Activated naive CD8-positive, alpha-beta T cell (primary cell): ENCODE results near the gene CORO1C.

Experiments
- H3K27ac Mint-ChIP-seq: one replicate; pipeline ENCODE4 v1.8.0; 2021; ENCODE audit warnings: mixed read lengths
- H3K27me3 Mint-ChIP-seq: one replicate; pipeline ENCODE4 v1.8.0; 2021; ENCODE audit warnings: mixed read lengths
- H3K36me3 Mint-ChIP-seq: one replicate; pipeline ENCODE4 v1.8.0; 2021; ENCODE audit warnings: mixed read lengths
- H3K4me1 Mint-ChIP-seq: one replicate; pipeline ENCODE4 v1.8.0; 2021; ENCODE audit warnings: low read depth, mixed read lengths
- H3K4me3 Mint-ChIP-seq: one replicate; pipeline ENCODE4 v1.8.0; 2021; ENCODE audit warnings: mild to moderate bottlenecking, mixed read lengths
- H3K9me3 Mint-ChIP-seq: one replicate; pipeline ENCODE4 v1.8.0; 2021; ENCODE audit warnings: low read depth, mixed read lengths

The CORO1C gene

DNA sequence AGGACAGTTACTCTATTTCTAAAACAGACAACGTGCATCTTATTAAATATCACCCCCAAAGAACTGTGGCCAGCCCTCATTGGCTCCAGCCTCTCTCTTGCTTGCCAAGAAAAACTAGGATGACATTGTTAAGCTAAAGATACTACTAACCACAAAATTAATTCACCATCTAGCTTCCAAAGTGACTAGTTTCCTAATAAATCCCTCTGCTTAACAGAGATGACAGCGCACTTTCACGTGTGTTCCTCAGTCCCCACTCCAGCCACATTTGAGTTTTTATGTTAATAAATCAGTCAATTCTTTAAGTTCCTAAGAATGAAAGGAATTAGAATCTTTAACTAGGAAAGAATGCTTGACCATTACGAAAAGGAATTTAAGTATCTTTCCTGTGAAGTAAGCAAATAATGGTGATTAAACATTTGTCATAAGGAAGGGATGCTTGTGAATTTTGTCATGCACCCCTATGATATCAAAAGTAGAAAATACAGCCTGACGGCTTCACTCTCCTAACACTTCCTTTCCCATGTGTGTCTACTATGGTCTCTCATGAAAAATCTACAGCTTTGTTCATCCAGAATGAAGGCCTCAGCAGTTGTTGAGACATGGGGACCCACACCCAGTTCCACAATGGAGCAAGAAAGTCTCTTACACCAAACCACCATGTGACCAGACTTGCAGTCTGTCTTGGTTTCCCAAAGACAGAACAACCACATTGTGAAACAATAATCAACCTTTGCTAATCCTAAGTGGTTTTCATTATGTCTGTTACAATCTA is 8.1 kb downstream of the CORO1C start:
- H3K27me3 Mint-ChIP-seq = no peaks in the 10 kb centered on the region
- no peak overlapping the region for H3K27ac Mint-ChIP-seq
- no peaks in the 10 kb centered on the region for H3K9me3 Mint-ChIP-seq
- no peak overlapping the region for H3K4me3 Mint-ChIP-seq
- H3K36me3 Mint-ChIP-seq = no peaks in the 10 kb centered on the region
- peaks cover 18% of the 10 kb centered on the region for H3K4me1 Mint-ChIP-seq

DNA sequence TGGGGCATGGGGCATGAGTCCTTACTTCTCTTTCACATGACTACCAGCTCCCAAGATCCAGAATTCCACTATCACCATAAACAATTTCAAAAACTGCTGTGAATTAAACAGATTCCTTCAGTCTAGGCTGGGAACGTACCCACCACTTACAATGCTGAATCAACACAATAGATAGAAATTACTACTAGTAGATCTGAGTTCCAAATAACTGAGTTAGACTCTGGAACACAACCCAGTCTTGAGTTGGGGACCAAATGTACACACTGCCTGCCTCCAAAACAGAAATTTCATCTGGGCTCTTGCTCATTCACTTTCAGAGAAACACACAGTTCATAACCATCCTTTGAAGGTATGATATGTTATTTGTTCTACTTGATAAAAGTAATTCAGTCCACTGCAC is 8.9 kb downstream of the CORO1C start:
- H3K9me3 Mint-ChIP-seq = no peaks in the 10 kb centered on the region
- peaks cover 18% of the 10 kb centered on the region for H3K4me1 Mint-ChIP-seq
- no peaks in the 10 kb centered on the region for H3K36me3 Mint-ChIP-seq
- no peaks in the 10 kb centered on the region for H3K27me3 Mint-ChIP-seq
- no peak overlapping the region for H3K27ac Mint-ChIP-seq
- H3K4me3 Mint-ChIP-seq = no peak overlapping the region

DNA sequence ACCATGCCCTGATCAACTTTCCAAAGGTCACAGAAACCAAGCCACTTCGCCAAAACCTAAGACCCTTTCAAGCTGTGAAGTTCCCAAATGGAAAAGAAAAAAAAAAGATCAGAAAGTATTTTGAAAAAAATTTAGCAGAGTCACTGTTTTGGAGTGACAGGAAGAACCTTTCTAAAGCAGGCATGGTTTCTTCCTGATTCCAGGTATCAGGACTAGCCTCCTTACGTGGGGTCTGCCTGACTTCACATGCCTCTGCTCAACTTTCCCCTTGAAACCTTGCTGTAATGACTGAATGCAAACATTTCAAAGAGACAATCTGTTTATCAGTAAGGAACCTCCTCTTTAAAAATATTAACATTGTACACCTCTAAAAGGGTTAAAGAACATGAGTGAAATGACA is 9.5 kb downstream of the CORO1C start:
- Mint-ChIP-seq H3K9me3 (no peaks in the 10 kb centered on the region), H3K27me3 (no peaks in the 10 kb centered on the region), H3K4me3 (no peak overlapping the region), H3K27ac (no peak overlapping the region), H3K4me1 (peaks cover 18% of the 10 kb centered on the region), H3K36me3 (no peaks in the 10 kb centered on the region)

DNA sequence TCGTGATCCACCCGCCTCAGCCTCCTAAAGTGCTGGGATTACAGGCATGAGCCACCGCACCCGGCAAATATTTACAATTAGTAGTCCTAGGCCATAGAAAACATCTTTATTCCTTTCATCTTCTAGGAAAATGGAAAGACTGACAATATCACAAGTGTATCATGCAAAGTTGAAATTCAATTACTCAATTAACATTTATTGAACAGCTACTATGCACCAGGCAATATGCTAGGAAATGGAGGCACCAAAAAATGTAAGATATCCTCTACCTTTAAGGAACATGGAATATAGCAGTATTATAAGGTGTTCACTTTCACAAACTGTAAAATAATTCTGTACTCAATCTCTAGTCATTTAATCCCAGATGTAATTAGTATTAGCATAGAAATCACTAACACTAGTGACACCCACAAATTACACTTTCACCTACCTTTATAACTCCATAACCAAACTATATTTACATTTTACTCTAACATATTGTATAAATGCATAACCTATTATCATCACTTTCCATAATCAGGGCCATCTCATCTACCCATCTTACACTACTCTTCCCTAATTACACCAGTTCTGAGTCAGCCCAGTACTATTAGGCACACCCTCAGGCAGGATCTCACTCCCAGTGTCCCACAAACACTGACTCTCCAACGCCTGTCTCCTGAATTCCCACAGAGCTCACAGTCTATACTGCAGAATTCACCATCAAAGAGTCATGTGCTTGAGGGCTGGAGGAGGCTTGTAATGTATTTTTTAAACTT is 10.4 kb downstream of the CORO1C start:
- Mint-ChIP-seq H3K27me3 (no peaks in the 10 kb centered on the region), H3K36me3 (no peaks in the 10 kb centered on the region), H3K9me3 (no peaks in the 10 kb centered on the region), H3K4me3 (no peak overlapping the region), H3K27ac (no peak overlapping the region), H3K4me1 (peaks cover 18% of the 10 kb centered on the region)

DNA sequence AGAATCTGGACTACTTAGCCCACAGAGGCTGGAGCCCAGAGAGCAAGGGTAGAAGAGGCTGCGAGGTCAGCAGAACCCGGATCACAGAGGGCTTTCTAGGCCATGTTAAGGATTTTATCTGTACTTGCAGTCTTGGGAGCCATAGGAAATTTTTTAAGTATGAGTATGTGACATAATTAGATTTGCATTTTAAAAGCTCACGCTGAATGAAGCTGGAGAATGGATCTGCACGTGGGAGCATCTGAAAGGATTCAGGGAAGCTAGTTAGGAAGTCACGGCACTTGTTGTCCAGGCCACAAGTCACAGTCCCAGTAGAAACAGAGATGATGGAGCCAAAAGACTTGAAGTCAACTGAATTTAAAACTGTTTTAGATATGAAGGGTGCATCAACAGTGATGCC is 14.1 kb downstream of the CORO1C start:
- H3K27me3 Mint-ChIP-seq = no peaks in the 10 kb centered on the region
- no peak overlapping the region for H3K27ac Mint-ChIP-seq
- no peaks in the 10 kb centered on the region for H3K4me1 Mint-ChIP-seq
- no peaks in the 10 kb centered on the region for H3K36me3 Mint-ChIP-seq
- no peaks in the 10 kb centered on the region for H3K9me3 Mint-ChIP-seq
- no peak overlapping the region for H3K4me3 Mint-ChIP-seq

DNA sequence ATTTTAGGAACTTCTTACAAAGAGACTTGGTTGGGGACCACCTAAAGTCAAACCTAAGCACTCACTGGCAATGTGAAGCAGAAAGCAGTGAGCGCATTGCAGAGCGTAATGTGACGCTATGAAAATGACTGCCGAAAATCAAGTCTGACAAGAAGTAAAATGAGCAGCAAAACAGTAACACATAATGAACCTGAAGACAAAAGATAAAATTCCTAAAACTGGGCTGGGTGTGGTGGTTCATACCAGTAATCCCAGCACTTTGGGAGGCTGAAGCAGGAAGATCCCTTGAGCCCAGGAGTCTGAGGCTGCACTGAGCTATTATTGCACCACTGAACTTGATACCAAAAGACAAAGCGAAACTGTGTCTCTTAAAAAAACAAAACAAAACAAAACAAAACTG is 16.5 kb downstream of the CORO1C start:
- Mint-ChIP-seq H3K27me3 (no peaks in the 10 kb centered on the region), H3K4me1 (no peaks in the 10 kb centered on the region), H3K9me3 (no peaks in the 10 kb centered on the region), H3K36me3 (no peaks in the 10 kb centered on the region), H3K27ac (no peak overlapping the region), H3K4me3 (no peak overlapping the region)

DNA sequence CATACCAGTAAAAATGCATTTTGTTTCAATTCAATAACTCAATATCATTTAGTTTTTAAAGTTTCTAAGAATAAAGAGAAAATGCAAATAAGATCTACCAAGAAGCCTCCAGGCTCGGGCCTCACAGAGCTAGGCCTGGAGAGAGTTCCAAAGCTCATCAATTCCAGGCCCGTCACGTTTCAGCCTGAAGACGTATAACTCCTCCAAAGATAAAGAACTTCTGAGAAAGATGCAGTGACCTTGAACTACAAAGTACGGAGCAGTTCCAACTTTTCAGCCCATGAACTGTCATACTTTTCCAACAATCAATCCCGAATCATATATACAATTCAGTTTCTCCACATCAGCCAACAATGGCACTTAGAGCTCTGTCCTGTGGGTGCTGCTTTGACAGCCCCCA is 17.8 kb downstream of the CORO1C start:
- no peaks in the 10 kb centered on the region for H3K27me3 Mint-ChIP-seq
- no peaks in the 10 kb centered on the region for H3K36me3 Mint-ChIP-seq
- no peaks in the 10 kb centered on the region for H3K9me3 Mint-ChIP-seq
- no peak overlapping the region for H3K4me3 Mint-ChIP-seq
- H3K4me1 Mint-ChIP-seq = no peaks in the 10 kb centered on the region
- H3K27ac Mint-ChIP-seq = no peak overlapping the region

DNA sequence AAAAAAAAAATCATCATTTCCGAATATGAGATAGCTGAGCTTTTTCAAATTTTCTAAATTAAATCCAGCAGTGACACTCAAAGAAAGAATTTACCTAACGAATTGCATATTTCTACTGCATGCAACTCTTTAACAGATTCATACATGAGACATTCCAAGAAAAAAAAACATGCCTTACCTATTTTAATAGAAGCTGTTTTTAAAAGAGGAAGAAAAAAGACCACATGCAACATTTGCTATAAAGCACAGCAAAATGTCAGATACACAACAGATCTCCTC is 18.5 kb downstream of the CORO1C start:
- no peaks in the 10 kb centered on the region for H3K4me1 Mint-ChIP-seq
- H3K27me3 Mint-ChIP-seq = no peaks in the 10 kb centered on the region
- no peak overlapping the region for H3K4me3 Mint-ChIP-seq
- no peak overlapping the region for H3K27ac Mint-ChIP-seq
- no peaks in the 10 kb centered on the region for H3K36me3 Mint-ChIP-seq
- H3K9me3 Mint-ChIP-seq = no peaks in the 10 kb centered on the region

DNA sequence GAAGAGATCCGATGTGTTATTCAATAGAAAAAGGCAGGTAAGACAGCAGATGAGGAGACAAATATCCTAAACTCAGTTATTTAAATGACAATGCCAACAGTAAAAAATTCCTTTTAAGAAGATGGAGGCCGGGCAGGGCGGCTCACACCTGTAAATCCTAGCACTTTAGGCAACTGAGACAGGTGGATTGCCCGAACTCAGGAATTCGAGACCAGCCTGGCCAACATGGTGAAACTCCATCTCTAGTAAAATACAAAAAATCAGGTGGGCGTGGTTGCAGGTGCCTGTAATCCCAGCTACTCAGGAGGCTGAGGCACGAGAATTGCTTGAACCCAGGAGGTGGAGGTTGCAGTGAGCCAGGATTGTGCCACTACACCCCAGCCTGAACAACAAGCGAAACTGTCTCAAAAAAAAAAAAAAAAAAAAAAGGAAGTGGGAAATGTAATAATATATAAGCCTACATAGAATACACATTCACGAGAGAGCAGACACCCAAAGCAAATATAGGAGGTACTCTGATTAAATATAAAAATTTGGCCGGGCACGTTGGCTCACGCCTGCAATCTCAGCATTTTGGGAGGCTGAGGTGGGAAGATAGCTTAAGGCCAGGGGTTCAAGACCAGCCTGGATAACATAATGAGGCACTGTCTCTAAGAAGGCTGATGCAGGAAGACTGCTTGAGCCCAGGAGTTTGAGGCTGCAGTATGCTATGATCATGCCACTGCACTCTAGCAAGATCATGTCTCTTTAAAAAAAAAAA is 19.0 kb downstream of the CORO1C start:
- Mint-ChIP-seq H3K36me3 (no peaks in the 10 kb centered on the region), H3K27ac (no peak overlapping the region), H3K9me3 (no peaks in the 10 kb centered on the region), H3K4me3 (no peak overlapping the region), H3K27me3 (no peaks in the 10 kb centered on the region), H3K4me1 (no peaks in the 10 kb centered on the region)

DNA sequence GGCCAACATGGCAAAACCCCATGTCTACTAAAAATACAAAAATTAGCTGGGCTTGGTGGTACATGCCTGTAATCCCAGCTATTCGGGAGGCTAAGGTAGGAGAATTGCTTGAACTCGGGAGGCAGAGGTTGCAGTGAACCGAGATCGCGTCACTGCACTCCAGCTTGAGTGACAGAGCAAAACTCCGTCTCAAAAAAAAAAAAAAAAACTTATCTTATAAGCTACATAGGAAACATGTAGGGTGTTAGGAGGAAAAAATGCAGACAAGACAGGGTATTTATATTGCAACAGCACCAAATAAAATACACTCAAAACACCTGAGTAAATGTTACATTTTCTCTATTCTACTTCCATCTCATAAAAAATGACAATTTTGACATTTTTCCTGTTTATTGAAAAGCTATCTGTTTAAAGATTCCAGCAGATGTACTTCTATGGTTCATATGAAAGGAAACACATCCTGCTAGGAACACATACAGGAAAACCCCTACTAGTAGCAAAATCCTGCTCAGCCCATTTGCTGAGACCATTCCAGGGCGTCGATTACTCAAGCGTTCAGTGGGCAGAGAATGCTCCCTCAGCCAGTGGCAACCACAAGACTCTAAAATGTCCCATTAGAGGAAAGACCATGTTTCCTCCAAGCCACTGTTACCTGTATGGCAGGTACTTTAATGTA is 19.7 kb downstream of the CORO1C start:
- H3K9me3 Mint-ChIP-seq = no peaks in the 10 kb centered on the region
- H3K27me3 Mint-ChIP-seq = no peaks in the 10 kb centered on the region
- no peaks in the 10 kb centered on the region for H3K4me1 Mint-ChIP-seq
- H3K36me3 Mint-ChIP-seq = no peaks in the 10 kb centered on the region
- H3K4me3 Mint-ChIP-seq = no peak overlapping the region
- no peak overlapping the region for H3K27ac Mint-ChIP-seq

DNA sequence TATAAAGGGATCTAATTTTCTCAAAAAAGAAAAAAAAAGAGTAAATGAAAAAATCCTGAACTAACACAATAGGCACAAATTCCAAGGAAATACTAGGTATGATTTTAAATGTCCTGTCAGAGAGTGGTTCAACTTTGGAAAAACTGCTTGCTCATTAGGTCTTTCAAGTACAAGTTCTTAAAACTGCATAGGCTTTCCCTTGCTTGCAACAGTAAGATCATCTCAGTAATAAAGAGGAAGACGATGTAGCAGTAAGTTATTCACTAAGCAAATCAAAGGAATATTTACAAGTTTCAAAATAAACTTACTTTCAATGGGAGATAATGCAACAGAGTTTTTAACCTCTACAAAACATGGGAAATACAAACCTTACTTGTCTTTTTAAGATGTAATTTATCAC is 21.6 kb downstream of the CORO1C start:
- H3K27me3 Mint-ChIP-seq = no peaks in the 10 kb centered on the region
- H3K4me3 Mint-ChIP-seq = no peak overlapping the region
- no peak overlapping the region for H3K27ac Mint-ChIP-seq

DNA sequence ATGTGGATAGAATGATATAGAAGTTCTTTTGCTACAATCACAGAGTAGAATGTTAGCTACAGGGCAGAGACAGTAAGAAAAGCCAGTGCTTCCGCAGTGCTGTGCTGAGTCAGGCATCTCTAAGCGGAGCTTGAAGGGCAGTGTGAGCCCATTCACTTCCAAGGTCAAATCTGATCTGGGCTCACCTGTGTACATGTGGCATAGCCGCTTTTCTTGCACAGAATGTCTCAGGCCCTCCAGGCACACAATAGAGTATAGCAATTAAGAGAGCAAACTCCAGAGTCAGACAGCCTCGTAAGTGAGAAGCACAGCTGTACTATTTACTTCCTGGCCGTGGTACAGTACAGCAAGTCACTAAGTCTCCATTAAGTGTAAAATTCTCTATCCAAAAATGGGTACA is 26.8 kb downstream of the CORO1C start:
- no peak overlapping the region for H3K27ac Mint-ChIP-seq
- no peak overlapping the region for H3K4me3 Mint-ChIP-seq
- peaks cover 7% of the 10 kb centered on the region for H3K4me1 Mint-ChIP-seq
- H3K9me3 Mint-ChIP-seq = no peaks in the 10 kb centered on the region
- peaks cover 9% of the 10 kb centered on the region for H3K36me3 Mint-ChIP-seq
- no peaks in the 10 kb centered on the region for H3K27me3 Mint-ChIP-seq

More for the DNA sequence above, 21.6 kb downstream of the CORO1C start:
- H3K9me3 Mint-ChIP-seq = no peaks in the 10 kb centered on the region
- peaks cover 2% of the 10 kb centered on the region for H3K36me3 Mint-ChIP-seq
- H3K4me1 Mint-ChIP-seq = no peaks in the 10 kb centered on the region

DNA sequence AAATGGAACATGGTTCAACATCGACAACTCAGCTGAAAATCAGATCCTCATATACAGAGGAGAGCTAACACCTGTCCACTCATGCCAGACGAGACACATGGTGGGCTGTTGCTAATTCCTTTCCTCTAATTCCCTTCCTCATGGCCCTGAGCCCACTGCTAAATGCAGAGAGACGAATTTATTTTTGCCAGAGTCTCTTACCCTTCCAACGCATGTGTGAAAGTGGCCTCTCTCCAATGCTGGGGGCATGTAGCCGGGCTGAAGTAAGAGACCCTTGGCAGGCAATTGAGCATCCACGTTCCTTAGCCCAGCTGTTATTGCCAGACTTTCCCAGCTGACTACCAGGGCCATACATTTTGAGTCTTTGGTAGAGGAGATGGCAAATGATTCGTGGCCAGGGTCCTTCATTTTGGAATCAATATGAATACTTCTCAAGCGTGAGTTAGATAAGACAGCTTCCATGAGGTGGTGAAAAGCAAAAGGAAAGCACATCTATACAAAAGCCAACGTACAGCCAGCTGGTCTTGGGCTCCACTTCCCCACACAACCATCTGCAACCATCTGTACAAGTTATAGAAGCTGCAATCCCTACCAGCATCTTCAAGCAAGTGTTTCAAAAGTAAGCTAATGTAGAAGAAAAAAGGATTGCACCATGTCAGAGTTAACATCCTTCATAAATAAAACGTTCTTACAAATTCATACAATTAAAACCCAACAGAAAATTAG is 28.6 kb downstream of the CORO1C start:
- Mint-ChIP-seq H3K36me3 (peaks cover 15% of the 10 kb centered on the region), H3K4me3 (no peak overlapping the region), H3K9me3 (no peaks in the 10 kb centered on the region), H3K4me1 (peaks cover 9% of the 10 kb centered on the region), H3K27me3 (no peaks in the 10 kb centered on the region), H3K27ac (no peak overlapping the region)

DNA sequence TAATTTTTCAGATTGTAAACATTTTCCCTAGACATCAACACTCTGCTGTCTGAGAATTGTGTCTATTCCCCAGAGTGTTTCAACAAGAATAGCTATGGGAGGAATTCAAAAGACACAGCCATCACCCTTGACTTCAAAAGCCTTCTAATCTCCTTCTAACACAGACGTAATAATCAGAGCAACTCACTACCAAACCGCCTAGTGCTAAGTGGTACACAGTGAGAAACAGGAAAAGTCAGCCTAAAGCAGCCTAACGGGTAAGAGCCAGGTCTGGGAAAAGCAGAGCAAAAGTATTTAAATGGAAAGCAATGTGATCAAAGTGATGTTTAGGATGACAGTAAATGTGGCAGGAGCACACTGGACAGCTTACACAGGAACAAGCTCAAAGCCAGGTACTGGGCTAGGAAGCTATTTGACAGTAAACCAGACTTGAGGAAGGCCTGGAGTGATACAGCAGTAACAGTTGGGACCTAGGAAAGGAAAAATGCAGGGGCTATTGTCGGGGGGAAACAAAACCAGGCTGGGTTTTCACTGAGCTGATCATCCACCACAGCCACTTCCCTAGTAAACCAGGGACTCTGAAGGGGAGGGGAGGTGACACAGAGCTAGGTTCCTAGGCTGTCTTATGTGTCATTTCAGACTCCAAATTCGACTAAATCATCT is 29.4 kb downstream of the CORO1C start:
- peaks cover 15% of the 10 kb centered on the region for H3K36me3 Mint-ChIP-seq
- H3K4me1 Mint-ChIP-seq = peaks cover 16% of the 10 kb centered on the region
- no peaks in the 10 kb centered on the region for H3K9me3 Mint-ChIP-seq
- H3K27ac Mint-ChIP-seq = no peak overlapping the region
- H3K27me3 Mint-ChIP-seq = no peaks in the 10 kb centered on the region
- no peak overlapping the region for H3K4me3 Mint-ChIP-seq
